Measurements from ENCODE around the gene RPL22. TPM values are rescaled to one million over a fixed set of nuclear protein-coding genes. Genes with fewer than 3 reads are reported as not detected.

Gene RPL22
- total RNA-seq, 4 donors from 2014 or later, result 126 to 281 (median 227) TPM

DNA sequence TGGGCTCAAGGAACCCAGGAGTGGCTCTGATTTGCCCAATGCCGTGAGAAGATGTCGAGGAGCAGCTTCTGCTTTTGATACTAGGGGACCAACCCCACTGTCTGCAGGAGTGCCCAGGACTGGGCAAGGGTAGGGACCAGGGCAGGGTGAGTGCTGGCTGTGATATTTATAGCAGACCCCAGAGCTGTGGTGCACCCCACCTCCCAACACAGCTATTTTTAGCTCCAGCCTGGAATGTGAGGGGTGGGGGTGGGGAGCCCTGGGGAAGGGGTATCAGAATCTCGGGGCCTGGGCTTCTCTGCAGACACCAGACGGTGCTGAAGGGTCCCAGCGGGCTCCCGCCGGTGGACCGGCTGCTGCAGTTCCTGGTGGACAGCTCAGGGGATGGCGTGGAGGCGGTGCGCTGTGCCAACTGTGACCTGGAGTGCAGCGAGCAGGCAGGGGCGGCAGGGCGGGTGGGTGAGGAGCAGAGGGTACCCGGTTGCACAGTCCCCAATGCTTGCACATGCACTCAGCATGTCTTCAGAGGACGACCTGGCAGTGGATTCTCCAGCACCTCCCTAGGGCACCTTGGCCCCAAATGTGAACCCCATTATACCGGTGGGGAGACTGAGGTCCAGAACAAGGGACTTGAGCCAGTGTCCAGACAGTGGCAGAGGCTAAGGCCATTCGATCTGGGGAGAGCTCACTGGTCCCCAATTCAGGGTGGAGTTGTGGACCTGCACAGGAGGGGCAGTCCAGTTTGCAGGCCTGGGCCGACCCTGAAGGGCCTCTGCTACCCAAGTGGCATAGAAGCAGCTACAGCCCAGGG, 7.9 kb upstream of the RPL22 start:
- Histone ChIP-seq H3K27ac (peak overlapping the region in 1 of 4 donors; percentile 82), H3K4me1 (peaks cover 0 to 52% (median 23%) of the 10 kb centered on the region in 3 donors)

DNA sequence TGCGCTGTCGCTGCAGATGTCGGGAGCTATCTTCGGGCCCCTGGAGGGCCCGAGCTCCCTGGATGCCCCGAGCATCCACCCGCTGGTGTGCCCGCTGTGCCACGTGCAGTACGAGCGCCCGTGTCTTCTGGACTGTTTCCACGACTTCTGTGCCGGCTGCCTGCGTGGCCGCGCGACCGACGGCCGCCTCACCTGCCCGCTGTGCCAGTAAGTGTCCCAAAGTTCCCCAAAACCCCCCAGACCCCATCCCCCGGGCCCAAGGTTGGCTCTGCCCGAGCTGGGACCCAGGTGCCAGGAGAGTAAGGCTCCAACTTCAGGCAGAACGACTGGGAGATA, 7.1 kb upstream of the RPL22 start:
- ATAC-seq, result no peak
- H3K4me3 ChIP-seq, result peak overlapping the region; percentile 55 to 56
- H3K27ac ChIP-seq, result peak overlapping the region in 3 of 4 donors; percentile 77 to 87 (median 82)
- H3K4me1 ChIP-seq, result peaks cover 0 to 52% (median 23%) of the 10 kb centered on the region in 3 donors
- WGBS, 2 donors (ENCODE audit: low coverage in 1 of 2), result no CpG with 5 or more reads among the region's 25 CpGs
- TF ChIP-seq POLR2A (IDR thresholded peaks at IDR 0.05), result no peak
- no peak for TF ChIP-seq POLR2AphosphoS5 (IDR thresholded peaks at IDR 0.05)
- peaks cover 0 to 12% of the 10 kb centered on the region in 2 donors for H3K36me3 ChIP-seq
- H3K9me3 ChIP-seq, result no peaks in the 10 kb centered on the region
- peaks cover 17% of the 10 kb centered on the region for H3K27me3 ChIP-seq

More for the DNA sequence above, 7.9 kb upstream of the RPL22 start:
- peaks cover 17% of the 10 kb centered on the region for H3K27me3 ChIP-seq
- ATAC-seq, result no peak
- no peaks in the 10 kb centered on the region for H3K9me3 ChIP-seq
- H3K4me3 ChIP-seq, result no peak overlapping the region
- H3K36me3 ChIP-seq, result peaks cover 0 to 19% of the 10 kb centered on the region in 2 donors
- WGBS, 2 donors (ENCODE audit: low coverage in 1 of 2), result 0% methylated on average over 1 of the region's 19 CpGs; no CpG with 5 or more reads in 1 of the 2 donors
- TF ChIP-seq, protein P1, sequence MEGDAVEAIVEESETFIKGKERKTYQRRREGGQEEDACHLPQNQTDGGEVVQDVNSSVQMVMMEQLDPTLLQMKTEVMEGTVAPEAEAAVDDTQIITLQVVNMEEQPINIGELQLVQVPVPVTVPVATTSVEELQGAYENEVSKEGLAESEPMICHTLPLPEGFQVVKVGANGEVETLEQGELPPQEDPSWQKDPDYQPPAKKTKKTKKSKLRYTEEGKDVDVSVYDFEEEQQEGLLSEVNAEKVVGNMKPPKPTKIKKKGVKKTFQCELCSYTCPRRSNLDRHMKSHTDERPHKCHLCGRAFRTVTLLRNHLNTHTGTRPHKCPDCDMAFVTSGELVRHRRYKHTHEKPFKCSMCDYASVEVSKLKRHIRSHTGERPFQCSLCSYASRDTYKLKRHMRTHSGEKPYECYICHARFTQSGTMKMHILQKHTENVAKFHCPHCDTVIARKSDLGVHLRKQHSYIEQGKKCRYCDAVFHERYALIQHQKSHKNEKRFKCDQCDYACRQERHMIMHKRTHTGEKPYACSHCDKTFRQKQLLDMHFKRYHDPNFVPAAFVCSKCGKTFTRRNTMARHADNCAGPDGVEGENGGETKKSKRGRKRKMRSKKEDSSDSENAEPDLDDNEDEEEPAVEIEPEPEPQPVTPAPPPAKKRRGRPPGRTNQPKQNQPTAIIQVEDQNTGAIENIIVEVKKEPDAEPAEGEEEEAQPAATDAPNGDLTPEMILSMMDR (IDR thresholded peaks at IDR 0.05), result no peak
- no peak for TF ChIP-seq POLR2A (IDR thresholded peaks at IDR 0.05)
- TF ChIP-seq EP300 (IDR thresholded peaks at IDR 0.05), result no peak
- TF ChIP-seq POLR2AphosphoS5 (IDR thresholded peaks at IDR 0.05), result no peak

DNA sequence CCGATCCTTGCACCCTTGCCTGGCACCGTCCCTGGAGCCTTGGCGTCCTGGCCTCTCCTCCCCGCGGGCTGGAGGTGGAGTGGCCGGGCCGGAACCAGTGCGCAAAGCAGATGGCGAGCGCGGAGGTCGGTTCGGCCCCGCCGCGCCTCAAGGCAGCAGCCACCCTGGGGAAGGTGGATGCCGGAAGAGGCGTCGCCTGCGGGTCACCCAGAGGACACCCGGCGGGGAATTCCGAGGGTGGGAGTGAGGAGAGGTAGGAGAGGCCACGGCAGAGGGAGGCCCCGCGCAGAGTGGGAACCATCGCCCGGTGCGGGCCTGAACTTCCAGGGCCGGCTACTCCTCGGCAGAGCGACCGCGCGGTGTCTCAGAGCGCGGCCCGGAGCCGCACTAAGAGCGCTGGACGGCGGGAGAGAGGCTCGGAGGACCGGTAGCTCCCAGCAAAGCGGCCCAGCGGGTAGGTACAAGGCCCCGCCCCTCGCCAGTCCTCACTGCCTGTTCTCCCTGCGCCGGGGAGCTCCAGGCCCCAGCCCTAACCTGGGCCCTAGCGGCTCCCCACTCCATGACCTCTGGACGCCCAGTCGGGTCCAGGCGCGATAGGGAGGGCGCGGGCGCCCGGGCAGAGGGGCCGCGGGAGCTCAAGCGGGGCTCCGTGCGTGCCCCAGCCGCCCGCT, 6.6 kb upstream of the RPL22 start, which contains the start of gene RNF207:
RNF207 (plus strand) TSS at position 271 of the 671 bp plus-strand sequence. CDS start 417 bp downstream, outside the sequence.
- ATAC-seq, result peak; percentile 76
- H3K27me3 ChIP-seq, result peaks cover 17% of the 10 kb centered on the region
- no peaks in the 10 kb centered on the region for H3K9me3 ChIP-seq
- peak within 1 kb of the TSS; percentile 55 to 56 for H3K4me3 ChIP-seq
- no CpG with 5 or more reads among the region's 66 CpGs for WGBS, 2 donors (ENCODE audit: low coverage in 1 of 2)
- TF ChIP-seq POLR2A (IDR thresholded peaks at IDR 0.05), result peak; percentile 46 to 54
- TF ChIP-seq, protein P1 (IDR thresholded peaks at IDR 0.05), result peak in 1 of 4 experiments; percentile 5
- TF ChIP-seq EP300 (IDR thresholded peaks at IDR 0.05), result no peak
- TF ChIP-seq POLR2AphosphoS5 (IDR thresholded peaks at IDR 0.05), result peak; percentile 30
- peaks cover 0 to 52% (median 23%) of the 10 kb centered on the region in 3 donors for H3K4me1 ChIP-seq
- H3K27ac ChIP-seq, result peak within 1 kb of the TSS; percentile 19 to 87 (median 80)
- peaks cover 0 to 11% of the 10 kb centered on the region in 2 donors for H3K36me3 ChIP-seq

DNA sequence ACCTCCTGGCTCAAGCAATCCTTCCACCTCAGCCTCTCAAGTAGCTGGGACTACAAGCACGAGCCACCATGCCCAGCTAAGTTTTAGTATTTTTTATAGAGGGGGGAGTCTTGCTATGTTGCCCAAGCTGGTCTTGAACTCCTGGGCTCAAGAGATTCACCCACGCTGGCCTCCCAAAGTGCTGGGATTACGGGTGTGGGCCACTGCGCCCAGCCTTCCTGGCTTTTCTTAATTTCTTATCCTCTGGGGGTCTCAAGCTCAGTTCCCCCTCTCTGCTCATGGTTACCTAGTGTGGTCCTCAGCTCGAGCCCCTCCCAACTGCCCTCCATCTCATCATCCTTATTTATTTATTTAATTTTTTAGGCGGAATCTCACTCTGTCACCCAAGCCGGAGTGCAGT, 2.9 kb upstream of the RPL22 start:
- Histone ChIP-seq H3K27me3 (peaks cover 10% of the 10 kb centered on the region), H3K9me3 (no peaks in the 10 kb centered on the region), H3K4me1 (peaks cover 4 to 54% (median 33%) of the 10 kb centered on the region in 3 donors), H3K4me3 (no peak overlapping the region), H3K27ac (no peak overlapping the region), H3K36me3 (peaks cover 0 to 3% of the 10 kb centered on the region in 2 donors)
- WGBS, 2 donors (ENCODE audit: low coverage in 1 of 2), result 77 to 90% methylated on average over 2 to 7 of the region's 7 CpGs
- TF ChIP-seq POLR2A (IDR thresholded peaks at IDR 0.05) (no peak), POLR2AphosphoS5 (IDR thresholded peaks at IDR 0.05) (no peak), EP300 (IDR thresholded peaks at IDR 0.05) (no peak)
- TF ChIP-seq, protein P1 (IDR thresholded peaks at IDR 0.05), result no peak
- ATAC-seq, result no peak

DNA sequence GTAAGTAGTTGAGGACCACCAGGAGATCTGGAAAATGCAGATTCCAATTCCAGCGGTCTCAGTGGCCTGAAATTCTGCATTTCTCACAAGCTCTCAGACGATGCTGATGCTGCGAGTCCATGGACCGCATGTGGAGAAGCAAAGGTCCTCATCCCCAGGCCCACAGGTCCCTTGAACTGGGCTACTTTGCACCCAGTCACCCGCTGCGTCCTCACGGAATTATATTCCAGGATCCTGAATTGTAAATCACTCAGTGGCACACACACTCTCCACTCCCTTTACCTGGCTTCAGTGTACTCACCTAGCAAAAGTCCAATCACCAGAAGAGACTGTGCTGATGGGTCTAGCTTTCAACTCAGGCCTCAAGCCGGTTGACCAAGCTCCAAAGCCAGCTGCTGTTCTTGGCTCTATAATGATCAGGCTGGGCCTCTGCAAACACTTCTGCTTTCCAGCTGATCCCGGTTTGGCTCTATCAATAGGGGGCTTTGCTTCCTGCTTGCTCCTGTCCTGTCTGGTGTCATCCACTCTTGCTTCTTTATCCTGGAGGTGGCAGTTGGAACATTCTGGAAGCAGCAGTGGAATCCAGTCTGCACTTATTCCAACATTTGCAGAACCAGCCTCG, 904 bp upstream of the RPL22 start:
- peak overlapping the region; percentile 72 to 86 (median 82) for H3K27ac ChIP-seq
- no peak for ATAC-seq
- H3K4me1 ChIP-seq, result peaks cover 4 to 53% (median 26%) of the 10 kb centered on the region in 3 donors
- peak overlapping the region; percentile 41 to 59 for H3K4me3 ChIP-seq
- no peak for TF ChIP-seq POLR2AphosphoS5 (IDR thresholded peaks at IDR 0.05)
- TF ChIP-seq EP300 (IDR thresholded peaks at IDR 0.05), result no peak
- no peak for TF ChIP-seq POLR2A (IDR thresholded peaks at IDR 0.05)
- TF ChIP-seq, protein P1 (IDR thresholded peaks at IDR 0.05), result no peak
- no peaks in the 10 kb centered on the region for H3K9me3 ChIP-seq
- 50 to 60% methylated on average over 2 to 7 of the region's 10 CpGs for WGBS, 2 donors (ENCODE audit: low coverage in 1 of 2)
- no peaks in the 10 kb centered on the region for H3K27me3 ChIP-seq
- H3K36me3 ChIP-seq, result peaks cover 0 to 23% of the 10 kb centered on the region in 2 donors
